HUDEP-2 (cell line): ENCODE results near the gene MACROD2.
A peak's percentile ranks its signal among the peaks of the same experiment; 100 is the strongest.

Source experiments
- DNase-seq, 76 experiments: peaks; one replicate each; lab custom pipeline; 2025; ENCODE audit not compliant: unreplicated experiment in 76 of 76; lab: John Stamatoyannopoulos, UW

Gene MACROD2

DNA sequence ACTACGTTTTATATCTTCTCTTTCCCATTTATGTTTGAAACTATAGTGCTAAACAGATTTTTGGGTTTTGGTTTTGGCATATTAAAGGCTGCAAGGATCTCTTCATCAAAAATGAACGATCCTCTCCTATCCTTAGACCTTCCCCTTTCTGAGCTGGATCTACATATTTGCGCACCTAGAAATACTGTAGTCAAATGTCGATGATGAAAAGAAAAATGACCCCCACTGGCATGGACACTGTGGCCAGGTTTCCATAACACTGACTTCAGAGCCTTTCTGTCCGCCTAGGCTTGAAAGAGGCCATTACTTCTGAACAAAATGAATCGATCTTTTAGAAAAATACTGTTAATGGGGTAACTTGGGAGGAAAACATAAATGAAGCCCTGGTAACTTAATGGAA is 336.3 kb downstream of the MACROD2 start:
- no peak for DNase-seq

DNA sequence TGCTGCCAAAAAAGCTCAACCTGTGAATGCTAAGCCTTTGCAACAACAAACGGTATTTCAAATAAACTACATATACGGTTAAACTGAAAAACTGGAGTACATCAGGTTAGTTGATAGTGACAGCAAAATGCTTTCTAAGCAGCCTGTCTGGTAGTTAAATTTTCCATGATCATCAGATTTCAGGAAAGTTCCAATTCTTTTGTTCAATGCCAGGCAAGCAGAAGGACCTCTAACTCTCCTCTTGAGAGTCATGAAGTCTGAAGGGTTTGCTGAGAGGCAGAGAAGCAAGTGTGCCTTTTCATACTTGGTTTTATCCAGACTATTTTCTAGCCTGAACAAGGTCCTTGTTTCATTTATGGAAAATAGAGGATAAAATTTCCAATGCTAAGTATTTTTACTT is 337.6 kb downstream of the MACROD2 start:
- no peak for DNase-seq

DNA sequence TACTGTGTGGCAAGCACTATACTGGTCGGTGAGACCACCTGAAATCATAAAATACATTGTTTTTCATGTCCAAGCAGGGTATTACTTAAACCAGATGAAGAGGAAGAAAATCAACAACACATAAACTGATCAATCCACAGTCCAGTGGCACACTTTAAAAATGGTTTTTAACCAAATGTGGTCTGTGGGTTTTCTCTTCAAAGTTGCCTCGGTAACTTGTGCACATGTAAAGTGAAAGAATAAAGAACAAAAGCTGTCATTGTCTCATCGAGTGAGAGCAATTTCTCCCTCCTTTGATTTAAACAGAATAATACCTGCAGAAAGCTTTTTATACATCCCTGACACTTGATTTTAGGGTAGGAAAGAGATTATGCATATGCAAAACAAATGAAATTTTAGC is 338.4 kb downstream of the MACROD2 start:
- no peak for DNase-seq

DNA sequence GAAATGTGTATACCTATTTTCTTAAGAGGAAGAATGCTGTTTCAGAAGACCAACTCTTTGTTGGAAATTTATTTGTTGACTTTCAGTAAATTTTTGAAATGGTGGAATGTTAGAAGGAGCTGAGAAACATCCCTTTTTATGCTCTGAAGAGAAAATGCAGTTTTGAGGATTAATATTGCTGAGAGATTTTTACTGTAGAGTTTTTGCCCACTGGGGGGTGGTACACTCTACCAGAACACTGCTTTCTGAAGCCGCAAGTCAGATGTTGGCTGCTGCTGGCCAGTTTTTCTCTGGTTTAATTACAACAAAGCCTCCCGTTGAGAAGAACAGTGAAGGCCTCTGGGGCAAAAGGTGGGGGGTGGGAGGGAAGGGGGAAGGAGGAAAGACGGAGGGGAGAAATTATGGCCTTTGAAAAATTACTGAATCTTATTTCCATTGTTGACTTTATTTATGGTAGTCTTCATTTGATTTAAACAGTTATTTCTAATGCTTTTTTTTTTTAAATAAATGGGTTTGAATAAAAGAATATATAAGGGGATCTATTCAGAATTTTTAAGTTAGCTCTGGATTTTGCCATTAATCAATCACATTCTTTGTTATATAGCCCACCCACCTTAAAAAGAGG is 339.1 kb downstream of the MACROD2 start:
- DNase-seq, result no peak

DNA sequence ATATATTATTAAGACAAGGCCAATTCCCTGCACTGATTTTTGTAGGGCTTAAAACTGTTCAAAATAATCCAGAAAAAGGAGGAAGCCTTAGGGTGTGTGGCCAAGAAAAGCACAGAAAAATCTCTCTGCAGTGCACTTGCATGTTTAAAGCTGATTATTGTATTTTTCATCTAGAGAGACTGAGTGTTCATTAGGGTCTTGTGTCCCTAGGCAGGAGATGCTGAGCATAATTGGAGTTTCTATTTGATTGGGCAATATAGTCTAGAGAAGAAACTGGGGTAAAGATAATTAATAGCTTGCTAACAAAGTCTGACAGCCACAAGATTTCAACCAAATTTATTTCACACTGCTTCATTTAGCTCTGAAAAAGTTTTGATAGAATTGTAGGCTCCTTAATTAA is 339.7 kb downstream of the MACROD2 start:
- no peak for DNase-seq

DNA sequence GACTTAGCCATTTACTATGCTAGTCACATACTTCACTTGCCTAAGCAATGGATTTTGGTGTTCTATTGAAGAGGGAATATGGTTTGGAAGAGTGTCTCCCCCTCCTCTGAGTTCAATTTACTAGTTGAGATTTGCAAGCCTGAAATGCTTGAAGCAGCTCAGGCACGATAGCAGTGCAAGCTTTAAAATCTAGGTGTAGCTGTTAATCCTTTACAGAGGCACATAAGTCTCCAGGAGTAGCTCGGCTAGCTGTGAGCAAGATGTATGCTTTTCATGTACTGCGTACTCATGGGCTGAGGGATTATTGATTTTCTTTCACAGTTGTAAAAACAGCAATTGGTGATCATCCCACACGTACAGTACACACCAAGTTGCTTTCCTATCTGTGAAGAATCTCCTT is 341.4 kb downstream of the MACROD2 start:
- DNase-seq, result no peak

DNA sequence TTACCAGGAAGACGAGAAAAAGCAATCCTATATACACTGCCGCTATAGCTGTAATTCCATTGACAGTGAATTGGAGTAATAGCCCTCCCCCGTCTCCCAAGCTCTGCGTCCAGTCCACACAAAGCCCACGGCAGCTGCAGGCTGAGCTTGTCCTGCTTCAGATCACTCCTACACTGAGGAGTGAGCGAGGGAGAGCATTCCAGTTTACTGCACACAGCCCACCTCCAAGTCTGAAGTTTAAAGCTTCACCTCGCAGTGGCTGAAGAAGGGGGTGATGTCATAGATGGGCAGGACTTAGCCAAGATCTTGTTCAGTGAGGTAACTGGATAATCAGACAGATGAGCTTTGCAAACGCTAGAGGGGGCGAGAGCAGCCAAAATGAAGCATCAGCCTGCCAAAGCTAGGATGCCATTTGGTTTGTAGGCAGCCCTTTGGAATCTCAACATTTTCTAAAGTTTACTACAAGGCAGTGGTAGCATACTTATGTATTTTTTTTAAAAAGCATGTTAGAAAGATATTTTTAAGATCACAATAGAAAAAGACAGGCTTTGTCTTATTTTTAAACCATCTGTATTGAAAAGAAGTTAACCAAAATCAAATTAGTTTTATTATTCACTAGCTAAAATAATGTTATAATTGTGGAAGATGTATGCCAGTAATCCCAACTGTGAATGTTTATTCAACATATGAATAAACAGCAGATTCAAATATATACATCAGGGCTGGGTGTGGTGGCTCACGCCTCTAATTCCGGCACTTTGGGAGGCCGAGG is 342.3 kb downstream of the MACROD2 start, which contains the start of gene FLRT3:
Gene FLRT3, minus strand, starts transcription at position 213 of the 772 bp plus-strand sequence. CDS start 10,106 bp downstream, outside the sequence.
- peak in 3 of 76 experiments; percentile 0 to 18 (median 1) for DNase-seq

DNA sequence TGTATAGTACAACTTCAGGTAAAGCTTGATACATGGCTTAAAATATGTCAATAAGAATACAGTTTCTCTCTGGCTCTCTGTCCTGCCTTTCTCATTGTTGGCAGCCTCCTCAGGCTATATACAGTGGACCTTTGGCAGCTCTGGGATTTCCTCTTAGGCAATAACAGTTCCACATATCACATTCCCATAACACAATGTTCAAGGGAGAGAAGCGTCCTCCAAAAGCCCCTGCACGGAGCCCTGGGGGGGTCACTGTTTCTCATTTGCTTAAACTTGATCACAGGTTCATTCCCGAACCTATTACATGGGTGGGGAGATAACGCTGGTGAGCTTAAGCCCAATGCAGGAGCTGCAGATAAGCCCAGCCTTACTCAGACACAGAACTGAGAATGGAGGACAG is 346.5 kb downstream of the MACROD2 start:
- no peak for DNase-seq

DNA sequence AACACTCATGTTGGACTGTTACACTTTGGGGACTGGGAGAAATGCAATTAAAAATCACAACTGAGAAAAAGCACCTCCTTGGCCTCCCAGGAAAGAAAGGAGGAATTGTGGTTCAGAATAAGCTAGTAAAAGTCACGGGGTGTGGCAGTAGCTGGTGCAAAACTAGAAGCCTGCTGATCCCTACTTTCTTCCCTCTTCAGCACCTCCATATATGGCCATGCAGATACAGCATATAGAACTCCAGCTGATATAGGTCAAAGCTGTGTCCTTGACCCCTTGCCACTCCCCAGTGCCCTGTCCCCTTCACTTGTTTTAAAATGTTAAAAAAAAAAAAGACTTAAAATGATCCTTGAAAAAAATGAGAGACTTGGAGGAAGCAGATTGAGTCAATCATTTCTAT is 347.6 kb downstream of the MACROD2 start:
- no peak for DNase-seq

DNA sequence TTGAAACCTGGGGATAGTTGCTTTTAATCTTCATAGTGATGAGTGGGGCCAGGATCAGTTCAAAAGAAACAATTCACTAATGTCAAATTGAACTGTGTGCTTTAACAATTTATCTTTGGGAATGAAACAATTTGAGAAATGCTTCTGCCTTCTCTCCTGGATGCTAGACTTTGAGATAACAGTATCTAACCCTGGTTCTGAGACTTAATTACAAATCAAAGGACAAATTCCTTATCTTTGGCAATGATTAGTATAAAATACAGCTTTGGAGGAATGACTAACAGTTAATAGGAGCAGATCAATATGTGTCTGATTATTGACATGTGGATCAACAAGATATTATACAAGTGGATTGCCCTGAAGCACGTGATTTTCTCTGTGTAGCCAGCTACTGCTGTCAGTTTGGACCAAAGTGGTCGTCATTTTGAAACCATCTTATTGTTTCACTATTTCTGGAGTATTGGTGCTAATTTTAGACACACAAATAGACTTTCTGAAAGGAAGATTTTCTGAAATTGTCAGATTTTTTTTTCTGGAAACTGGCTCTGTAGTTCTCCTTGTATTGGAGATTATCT is 348.3 kb downstream of the MACROD2 start:
- DNase-seq, result no peak

DNA sequence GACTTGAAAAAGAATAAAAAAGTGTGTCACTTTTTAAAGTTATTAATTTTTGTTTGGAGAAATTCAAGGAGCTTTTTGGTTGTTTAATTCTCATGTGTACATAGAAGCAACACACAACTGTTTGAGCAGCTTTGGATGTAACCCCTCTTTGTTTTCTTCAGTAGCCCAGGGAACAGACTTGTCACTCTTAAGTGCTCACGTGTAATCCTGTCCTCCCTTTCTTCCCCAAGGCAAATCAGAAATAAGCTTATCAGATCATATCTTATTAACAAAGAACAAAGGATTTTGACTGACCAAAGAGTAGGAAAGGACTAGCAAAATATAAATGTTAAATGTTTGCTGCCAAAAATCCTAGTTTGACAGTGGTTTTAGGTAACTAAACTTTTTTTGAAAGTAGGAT is 349.4 kb downstream of the MACROD2 start:
- DNase-seq, result no peak

DNA sequence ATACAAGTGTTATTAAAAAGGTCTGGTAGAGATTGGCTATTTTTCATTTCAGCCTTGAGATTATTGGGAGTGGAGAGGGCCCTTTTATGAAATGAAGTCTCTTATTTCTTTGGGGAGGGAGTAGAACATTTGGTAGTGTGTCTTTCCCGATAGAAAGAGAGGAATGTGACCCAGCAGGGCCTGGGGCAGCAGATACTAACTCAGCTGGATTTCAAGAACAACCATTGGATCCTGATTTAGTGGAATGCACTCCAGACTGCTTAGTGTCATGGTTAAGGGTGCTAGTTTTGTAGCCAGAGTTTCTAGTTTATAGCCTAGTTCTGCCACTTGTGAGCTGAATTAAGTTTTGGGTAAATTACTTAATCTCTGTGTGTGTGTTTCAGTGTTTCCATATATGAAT is 360.5 kb downstream of the MACROD2 start:
- no peak for DNase-seq

DNA sequence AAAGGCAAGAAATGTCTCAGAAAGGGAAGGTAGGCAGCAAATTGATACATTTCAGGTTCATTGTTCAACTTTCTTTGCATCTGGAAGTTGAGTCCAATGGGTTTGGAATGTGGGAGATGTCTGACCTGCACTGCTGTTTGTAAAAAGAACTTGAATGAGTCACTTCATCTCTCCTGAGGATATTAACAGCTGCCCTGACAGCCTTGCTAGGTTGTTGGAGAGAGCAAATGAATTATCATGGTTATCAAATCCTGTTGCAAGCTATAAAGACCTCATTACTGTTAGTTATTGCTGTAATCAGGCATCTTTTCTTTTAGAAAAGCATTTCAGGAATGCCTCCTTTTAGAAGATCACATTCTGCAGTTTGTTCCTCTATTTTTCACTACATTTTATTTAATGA is 365.1 kb downstream of the MACROD2 start:
- DNase-seq, result no peak

DNA sequence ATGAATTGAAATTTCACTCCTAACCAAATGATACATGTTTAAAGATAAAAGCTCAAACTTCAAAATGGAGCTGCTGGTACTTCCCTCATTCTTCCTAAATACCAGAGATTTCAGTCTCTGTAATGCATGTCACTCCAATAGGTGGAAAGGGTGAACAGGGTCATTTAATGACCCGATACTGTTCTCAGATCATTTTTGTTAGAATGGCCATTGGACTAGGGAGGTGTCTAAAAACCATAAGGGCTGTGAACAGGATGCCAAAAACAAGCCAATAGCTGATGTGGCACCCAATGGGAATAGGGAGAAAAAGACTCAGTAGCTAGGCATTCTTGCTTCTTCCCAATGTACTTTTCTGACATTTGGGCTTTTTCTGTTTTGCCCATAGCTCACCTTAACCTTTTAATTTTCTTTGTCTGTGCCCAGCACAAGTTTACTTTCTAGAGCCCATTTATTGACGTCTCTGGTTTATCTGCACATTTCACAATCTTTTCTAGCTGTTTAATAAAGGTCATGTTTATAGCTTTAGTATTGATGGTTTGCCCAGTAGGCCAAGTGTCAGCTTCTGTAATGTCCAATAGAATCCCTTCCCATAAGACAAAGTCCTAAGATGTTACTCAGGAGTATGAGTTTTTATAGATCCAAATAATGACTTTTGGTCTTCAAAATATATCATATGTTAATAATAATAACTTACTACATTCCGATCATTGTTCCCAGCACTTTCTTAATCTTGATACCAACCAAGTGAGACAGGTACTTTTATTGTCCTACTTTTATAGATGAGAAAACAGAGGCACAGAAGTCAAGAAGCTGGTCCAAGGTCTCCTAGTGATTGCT is 366.4 kb downstream of the MACROD2 start:
- no peak for DNase-seq

DNA sequence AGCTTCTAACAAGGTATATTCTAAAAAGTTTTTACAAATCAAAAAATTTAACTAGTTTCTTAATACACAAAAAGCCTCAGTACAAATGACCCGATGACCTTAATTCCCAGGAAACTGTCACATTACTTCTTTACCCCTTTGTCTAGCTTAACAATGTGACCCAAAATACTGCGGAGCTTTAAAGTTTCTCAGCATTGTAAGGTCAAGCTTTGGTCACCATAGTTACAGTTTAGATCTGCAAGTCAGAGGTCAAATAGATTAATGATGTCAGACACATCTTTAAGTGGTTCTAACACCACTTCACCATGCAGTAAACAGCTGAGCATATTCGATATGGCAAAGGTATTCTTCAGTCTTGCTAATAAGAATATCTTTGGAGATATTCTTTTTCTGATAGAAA is 378.9 kb downstream of the MACROD2 start:
- no peak for DNase-seq

DNA sequence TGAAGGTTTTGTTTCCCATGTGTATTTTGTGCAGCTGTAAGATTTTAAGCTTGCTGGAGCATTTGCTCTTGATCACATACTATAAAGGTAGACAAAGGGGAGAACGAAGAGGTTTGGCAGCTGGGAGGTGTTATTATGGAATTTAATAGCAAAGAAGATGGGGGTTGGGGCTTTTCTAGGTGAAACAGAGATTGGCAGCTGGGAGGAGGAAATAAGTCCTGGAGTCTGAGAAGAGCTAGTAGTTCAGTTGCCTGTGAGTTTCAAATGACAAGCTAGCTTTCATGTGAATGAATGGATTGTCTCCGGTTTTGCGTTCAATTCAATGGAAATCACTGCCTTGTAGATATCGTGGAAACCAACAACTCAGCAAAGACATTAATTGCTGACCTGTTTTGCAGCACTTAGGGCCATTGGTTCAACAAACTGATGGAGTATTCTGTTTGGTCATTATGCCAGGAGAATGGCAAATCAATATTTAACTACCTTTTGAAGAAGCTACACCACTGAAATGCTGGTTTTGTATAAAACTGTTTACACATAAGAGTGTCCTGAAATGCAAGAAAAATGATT is 380.2 kb downstream of the MACROD2 start:
- DNase-seq, result no peak

DNA sequence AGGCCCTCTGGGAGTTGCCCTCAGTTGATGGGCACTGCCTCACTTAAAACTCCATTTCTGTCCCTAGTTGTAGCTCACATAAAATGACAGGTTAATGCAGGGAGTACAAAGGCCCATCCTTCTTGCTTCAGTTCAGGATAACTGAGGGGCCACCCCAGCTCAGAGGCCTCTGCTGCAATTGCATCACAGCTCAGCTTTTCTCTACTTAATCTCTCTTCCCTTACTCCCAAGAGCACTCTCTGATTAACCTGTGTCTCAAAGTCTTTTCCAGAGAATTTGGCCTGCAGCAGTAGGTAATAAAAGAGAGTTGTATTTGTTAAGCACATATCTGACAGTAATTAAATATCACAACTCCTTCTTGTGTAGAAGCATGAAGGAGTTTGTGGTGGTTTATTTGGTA is 383.0 kb downstream of the MACROD2 start:
- no peak for DNase-seq

DNA sequence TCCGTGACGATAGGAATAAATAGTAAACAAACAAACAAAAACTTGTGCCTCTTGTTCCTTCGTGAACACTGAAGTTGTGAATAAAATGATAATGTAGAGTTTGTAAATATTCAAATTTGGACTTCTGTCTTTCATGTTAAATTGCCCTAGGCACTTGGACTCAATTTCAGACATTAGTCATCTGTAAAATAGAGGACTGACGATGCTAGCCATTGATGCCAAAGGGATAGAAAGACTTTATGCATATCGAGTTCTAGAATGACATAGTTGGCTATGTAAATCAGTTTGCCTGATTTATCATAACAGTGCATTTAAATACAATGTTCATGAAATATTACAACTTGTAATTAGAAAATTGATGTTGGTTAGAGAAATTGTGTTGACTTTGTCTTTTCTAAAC is 388.0 kb downstream of the MACROD2 start:
- no peak for DNase-seq

DNA sequence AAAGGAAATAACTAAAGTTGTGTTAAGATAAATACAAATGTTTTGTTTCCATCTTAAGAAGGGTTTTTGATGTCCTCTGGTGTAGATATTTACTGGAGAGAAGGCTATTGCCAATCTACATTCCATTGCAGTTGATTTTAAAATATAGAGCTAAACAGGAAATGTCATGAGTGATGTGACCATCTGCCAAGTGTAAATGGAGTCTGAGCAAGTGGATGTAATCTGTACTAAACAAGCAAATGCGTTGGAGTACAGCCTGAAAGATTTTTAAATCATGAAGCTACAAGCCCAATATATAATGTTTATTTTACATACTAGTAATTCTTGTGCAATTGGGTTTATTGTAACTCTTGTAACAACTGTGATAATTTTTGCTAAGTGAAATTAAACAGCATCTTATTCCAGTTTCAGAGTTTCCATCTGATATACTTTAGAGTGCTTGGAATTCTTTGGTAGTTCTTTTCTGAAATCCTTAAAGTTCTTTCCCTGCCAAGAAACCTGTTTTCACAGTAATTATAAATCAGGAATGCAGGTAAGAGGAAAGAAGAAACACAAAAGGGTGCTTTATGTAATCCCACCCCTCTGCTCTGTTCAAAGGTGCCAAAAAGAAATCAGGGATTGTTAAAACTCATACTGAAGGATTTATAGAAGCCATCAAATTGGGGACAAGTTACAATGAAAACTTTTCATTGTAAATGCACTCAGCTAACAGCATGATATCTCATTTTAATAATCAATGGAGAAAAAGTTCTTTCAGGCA is 389.3 kb downstream of the MACROD2 start:
- no peak for DNase-seq

DNA sequence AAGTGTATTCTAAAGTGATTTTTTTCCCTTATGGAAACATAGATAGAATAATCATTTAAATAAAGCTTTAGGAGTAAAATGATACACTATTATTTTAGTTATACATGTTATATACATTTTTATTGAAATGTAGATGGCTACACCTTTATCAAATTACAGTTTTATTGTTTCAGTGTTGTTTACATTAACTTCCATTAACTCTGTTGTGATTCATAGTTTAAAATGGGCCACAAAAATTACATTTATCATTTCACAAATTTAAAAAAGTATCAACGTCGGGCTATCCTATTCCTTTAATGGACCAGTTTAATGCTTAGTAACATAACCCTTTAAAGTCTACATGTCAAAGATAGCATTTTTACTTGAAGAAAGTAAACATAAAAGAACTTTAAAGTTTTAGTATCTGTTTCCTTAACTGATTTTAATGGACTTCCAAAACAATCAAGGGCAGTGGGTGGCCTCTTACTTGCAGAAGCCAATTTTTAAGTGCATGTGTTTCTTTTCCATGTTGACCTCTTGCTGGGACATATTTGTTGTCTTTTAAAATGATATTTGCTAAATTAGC is 389.9 kb downstream of the MACROD2 start:
- no peak for DNase-seq
